ENCODE results near the gene TMTC2. TPM values are rescaled to one million over a fixed set of nuclear protein-coding genes. Genes with fewer than 3 reads are reported as not detected.

TMTC2 gene
- polyA plus RNA-seq, 1 experiment = 1.6 TPM

GRCh38 chr12:83153177-83153576, 466.5 kb downstream of the TMTC2 start:
- TF ChIP-seq, protein P1, sequence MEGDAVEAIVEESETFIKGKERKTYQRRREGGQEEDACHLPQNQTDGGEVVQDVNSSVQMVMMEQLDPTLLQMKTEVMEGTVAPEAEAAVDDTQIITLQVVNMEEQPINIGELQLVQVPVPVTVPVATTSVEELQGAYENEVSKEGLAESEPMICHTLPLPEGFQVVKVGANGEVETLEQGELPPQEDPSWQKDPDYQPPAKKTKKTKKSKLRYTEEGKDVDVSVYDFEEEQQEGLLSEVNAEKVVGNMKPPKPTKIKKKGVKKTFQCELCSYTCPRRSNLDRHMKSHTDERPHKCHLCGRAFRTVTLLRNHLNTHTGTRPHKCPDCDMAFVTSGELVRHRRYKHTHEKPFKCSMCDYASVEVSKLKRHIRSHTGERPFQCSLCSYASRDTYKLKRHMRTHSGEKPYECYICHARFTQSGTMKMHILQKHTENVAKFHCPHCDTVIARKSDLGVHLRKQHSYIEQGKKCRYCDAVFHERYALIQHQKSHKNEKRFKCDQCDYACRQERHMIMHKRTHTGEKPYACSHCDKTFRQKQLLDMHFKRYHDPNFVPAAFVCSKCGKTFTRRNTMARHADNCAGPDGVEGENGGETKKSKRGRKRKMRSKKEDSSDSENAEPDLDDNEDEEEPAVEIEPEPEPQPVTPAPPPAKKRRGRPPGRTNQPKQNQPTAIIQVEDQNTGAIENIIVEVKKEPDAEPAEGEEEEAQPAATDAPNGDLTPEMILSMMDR (IDR thresholded peaks at IDR 0.05; ENCODE audit: low read depth, low read length) = no peak
- ChIA-PET CTCF (no interaction called here), POLR2A (no interaction called here)

GRCh38 chr12:83156815-83157214, 470.1 kb downstream of the TMTC2 start:
- H3K27ac ChIP-seq (ENCODE audit: low read depth, low read length) = no peak overlapping the region
- CTCF ChIA-PET = no interaction called here

More at GRCh38 chr12:83153177-83153576, 466.5 kb downstream of the TMTC2 start:
- Histone ChIP-seq H3K9me3 (ENCODE audit: control insufficient read depth, insufficient read depth, low read length) (peaks cover 2% of the 10 kb centered on the region), H3K4me3 (ENCODE audit: low read depth, low read length) (no peak overlapping the region), H3K27ac (ENCODE audit: low read depth, low read length) (no peak overlapping the region), H3K27me3 (ENCODE audit: control insufficient read depth, insufficient read depth, low read length) (no peaks in the 10 kb centered on the region)
- DNase-seq (ENCODE audit: low read depth, low spot score) = no peak

GRCh38 chr12:83157604-83158003, 470.9 kb downstream of the TMTC2 start:
- no peak for DNase-seq (ENCODE audit: low read depth, low spot score)
- ChIA-PET POLR2A (no interaction called here), CTCF (no interaction called here)
- H3K27ac ChIP-seq (ENCODE audit: low read depth, low read length) = no peak overlapping the region
- TF ChIP-seq, protein P1 (IDR thresholded peaks at IDR 0.05; ENCODE audit: low read depth, low read length) = no peak
- no peaks in the 10 kb centered on the region for H3K27me3 ChIP-seq (ENCODE audit: control insufficient read depth, insufficient read depth, low read length)
- no peaks in the 10 kb centered on the region for H3K9me3 ChIP-seq (ENCODE audit: control insufficient read depth, insufficient read depth, low read length)
- H3K4me3 ChIP-seq (ENCODE audit: low read depth, low read length) = no peak overlapping the region

More at GRCh38 chr12:83156815-83157214, 470.1 kb downstream of the TMTC2 start:
- TF ChIP-seq, protein P1 (IDR thresholded peaks at IDR 0.05; ENCODE audit: low read depth, low read length) = no peak
- Histone ChIP-seq H3K27me3 (ENCODE audit: control insufficient read depth, insufficient read depth, low read length) (no peaks in the 10 kb centered on the region), H3K9me3 (ENCODE audit: control insufficient read depth, insufficient read depth, low read length) (no peaks in the 10 kb centered on the region), H3K4me3 (ENCODE audit: low read depth, low read length) (no peak overlapping the region)
- POLR2A ChIA-PET = no interaction called here
- no peak for DNase-seq (ENCODE audit: low read depth, low spot score)

DNA sequence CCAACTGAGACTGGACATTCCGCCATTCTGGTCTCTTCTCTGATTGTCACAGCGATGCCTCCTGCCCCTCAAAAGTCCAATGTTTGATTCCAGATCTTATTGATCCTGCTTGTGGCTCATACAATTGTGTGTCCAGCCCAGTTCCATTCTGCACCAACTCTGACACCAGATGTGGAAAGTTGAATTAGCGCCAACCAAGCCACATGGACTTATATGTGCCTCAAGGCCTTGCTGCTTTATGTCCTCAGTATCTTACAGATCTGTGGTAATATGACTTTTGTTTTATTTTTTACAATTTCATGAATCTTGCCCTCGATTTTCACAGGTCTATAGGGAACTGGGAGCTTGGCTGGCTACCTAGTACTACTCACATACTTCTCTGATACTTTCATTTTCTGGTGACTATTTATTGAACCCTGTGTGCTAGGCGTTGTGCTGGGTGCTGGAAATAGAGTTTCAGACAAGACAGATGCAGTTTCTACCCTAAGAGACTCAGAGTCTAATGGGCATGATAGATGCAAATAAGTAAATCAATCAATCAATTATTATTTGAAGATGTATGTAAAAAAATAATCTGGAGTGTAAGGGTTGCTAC, 472.0 kb downstream of the TMTC2 start:
- CTCF ChIA-PET = no interaction called here
- POLR2A ChIA-PET = no interaction called here
- TF ChIP-seq, protein P1 (IDR thresholded peaks at IDR 0.05; ENCODE audit: low read depth, low read length) = no peak
- Histone ChIP-seq H3K27ac (ENCODE audit: low read depth, low read length) (no peak overlapping the region), H3K9me3 (ENCODE audit: control insufficient read depth, insufficient read depth, low read length) (no peaks in the 10 kb centered on the region), H3K27me3 (ENCODE audit: control insufficient read depth, insufficient read depth, low read length) (no peaks in the 10 kb centered on the region), H3K4me3 (ENCODE audit: low read depth, low read length) (no peak overlapping the region)
- no peak for DNase-seq (ENCODE audit: low read depth, low spot score)

DNA sequence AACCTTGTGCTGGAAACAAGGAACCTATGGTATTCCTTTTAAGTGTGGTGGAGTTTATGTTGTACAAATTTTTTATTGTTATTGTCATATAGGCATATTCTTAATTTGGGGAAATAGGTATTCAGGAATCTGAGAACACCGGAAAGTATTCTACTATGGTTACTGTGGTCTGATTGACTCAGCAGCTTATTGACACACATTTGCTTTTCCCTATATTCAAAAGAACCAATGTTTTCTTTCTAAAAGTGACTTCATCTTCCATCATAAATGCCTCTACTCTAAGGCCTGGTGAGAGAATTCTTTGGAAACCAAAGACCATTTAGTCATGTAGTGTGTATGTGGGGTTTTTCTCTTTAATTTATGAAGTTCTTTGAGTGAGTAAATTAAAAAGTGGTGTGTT, 474.8 kb downstream of the TMTC2 start:
- POLR2A ChIA-PET = no interaction called here

More for the DNA sequence above, 474.8 kb downstream of the TMTC2 start:
- H3K4me3 ChIP-seq (ENCODE audit: low read depth, low read length) = no peak overlapping the region
- no peaks in the 10 kb centered on the region for H3K9me3 ChIP-seq (ENCODE audit: control insufficient read depth, insufficient read depth, low read length)
- DNase-seq (ENCODE audit: low read depth, low spot score) = no peak
- H3K27ac ChIP-seq (ENCODE audit: low read depth, low read length) = no peak overlapping the region
- TF ChIP-seq, protein P1 (IDR thresholded peaks at IDR 0.05; ENCODE audit: low read depth, low read length) = no peak
- no peaks in the 10 kb centered on the region for H3K27me3 ChIP-seq (ENCODE audit: control insufficient read depth, insufficient read depth, low read length)
- CTCF ChIA-PET = no interaction called here
